ENCODE data around the gene NKAIN2. TPM values are rescaled to one million over a fixed set of nuclear protein-coding genes. Genes with fewer than 3 reads are reported as not detected.

The NKAIN2 gene
- total RNA-seq, 1 experiment from 2014 or later = not detected

DNA sequence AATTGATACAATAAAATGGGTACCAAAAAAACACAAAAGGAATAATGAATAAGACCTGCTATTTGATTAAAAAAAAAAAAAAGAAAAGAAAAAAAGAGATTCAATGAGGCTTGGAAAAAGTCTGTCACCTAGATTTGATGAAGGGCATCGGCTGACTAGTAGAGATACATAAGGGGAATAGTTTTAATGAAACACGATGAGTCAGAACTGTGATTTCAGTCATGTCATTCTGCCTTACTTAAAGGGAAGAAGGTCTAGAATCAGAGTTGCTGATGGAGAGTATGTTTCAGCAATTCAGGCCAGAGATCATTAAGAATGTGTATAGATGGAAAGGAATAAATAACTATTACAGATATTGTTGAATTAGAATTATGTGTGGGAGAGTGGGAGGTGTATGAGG lies 592.7 kb downstream of the NKAIN2 start:
- H2AFZ ChIP-seq (ENCODE audit: low read depth, low read length, poor library complexity, severe bottlenecking) = no peak overlapping the region
- H3K9me3 ChIP-seq (ENCODE audit: control insufficient read depth in 1 of 2, insufficient read depth in 1 of 2, low read depth in 1 of 2, low read length in 2 of 2) = no peaks in the 10 kb centered on the region
- H4K20me1 ChIP-seq (ENCODE audit: insufficient read depth) = no peaks in the 10 kb centered on the region
- H3K9ac ChIP-seq (ENCODE audit: low read length) = no peak overlapping the region
- H3K36me3 ChIP-seq (ENCODE audit: control insufficient read depth in 1 of 2, insufficient read depth in 2 of 2, low read length in 2 of 2) = no peaks in the 10 kb centered on the region
- no peaks in the 10 kb centered on the region for H3K79me2 ChIP-seq (ENCODE audit: insufficient read depth, low read length)
- H3K27me3 ChIP-seq (ENCODE audit: insufficient read depth, low read length) = no peaks in the 10 kb centered on the region
- BruUV-seq (replicated peaks) = no TSS peak
- intact Hi-C loops (cut with micrococcal nuclease) = no loop called here
- H3K4me3 ChIP-seq (replicated peaks in 1 of 2; ENCODE audit: low read depth in 1 of 2, low read length in 2 of 2) = no peak overlapping the region
- no peak for ATAC-seq
- H3K4me2 ChIP-seq (ENCODE audit: low read length) = no peak overlapping the region
- ChIA-PET POLR2A (no interaction called here), CTCF (no interaction called here), RAD21 (ENCODE audit: low non-redundant PET in 1 of 2, low total read pairs in 2 of 2, uncharacterized antibody in 2 of 2, unreplicated experiment in 2 of 2) (no interaction called here)
- DNase-seq (ENCODE audit: low read depth, low spot score) = no peak
- no peak for TF ChIP-seq ATF3 (IDR thresholded peaks at IDR 0.05)
- no peak for TF ChIP-seq SP1 (IDR thresholded peaks at IDR 0.05; ENCODE audit: low read depth)
- TF ChIP-seq RAD21 (IDR thresholded peaks at IDR 0.05; ENCODE audit: low read depth) = no peak
- no peak for TF ChIP-seq EZH2phosphoT487 (IDR thresholded peaks at IDR 0.05; ENCODE audit: borderline replicate concordance)
- no peak for TF ChIP-seq MAX (IDR thresholded peaks at IDR 0.05)
- TF ChIP-seq YY1 (IDR thresholded peaks at IDR 0.05; ENCODE audit: extremely low read depth, insufficient replicate concordance, low read depth, low read length) = no peak
- no peak for TF ChIP-seq FOSL1 (IDR thresholded peaks at IDR 0.05; ENCODE audit: low read depth)
- TF ChIP-seq SRF (IDR thresholded peaks at IDR 0.05; ENCODE audit: low read depth) = no peak
- TF ChIP-seq ZNF274 (IDR thresholded peaks at IDR 0.05; ENCODE audit: low read depth, low read length) = no peak
- TF ChIP-seq TCF7L2 (IDR thresholded peaks at IDR 0.05; ENCODE audit: borderline replicate concordance, extremely low read depth, insufficient read depth, insufficient read length) = no peak
- TF ChIP-seq, protein P1, sequence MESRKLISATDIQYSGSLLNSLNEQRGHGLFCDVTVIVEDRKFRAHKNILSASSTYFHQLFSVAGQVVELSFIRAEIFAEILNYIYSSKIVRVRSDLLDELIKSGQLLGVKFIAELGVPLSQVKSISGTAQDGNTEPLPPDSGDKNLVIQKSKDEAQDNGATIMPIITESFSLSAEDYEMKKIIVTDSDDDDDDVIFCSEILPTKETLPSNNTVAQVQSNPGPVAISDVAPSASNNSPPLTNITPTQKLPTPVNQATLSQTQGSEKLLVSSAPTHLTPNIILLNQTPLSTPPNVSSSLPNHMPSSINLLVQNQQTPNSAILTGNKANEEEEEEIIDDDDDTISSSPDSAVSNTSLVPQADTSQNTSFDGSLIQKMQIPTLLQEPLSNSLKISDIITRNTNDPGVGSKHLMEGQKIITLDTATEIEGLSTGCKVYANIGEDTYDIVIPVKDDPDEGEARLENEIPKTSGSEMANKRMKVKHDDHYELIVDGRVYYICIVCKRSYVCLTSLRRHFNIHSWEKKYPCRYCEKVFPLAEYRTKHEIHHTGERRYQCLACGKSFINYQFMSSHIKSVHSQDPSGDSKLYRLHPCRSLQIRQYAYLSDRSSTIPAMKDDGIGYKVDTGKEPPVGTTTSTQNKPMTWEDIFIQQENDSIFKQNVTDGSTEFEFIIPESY (IDR thresholded peaks at IDR 0.05; ENCODE audit: extremely low read depth, insufficient replicate concordance, low read length) = no peak
- no peak for TF ChIP-seq POLR2A (IDR thresholded peaks at IDR 0.05; ENCODE audit: borderline replicate concordance, extremely low read depth, insufficient read depth, insufficient read length)
- TF ChIP-seq SIN3A (IDR thresholded peaks at IDR 0.05; ENCODE audit: low read depth) = no peak
- TF ChIP-seq EGR1 (IDR thresholded peaks at IDR 0.05; ENCODE audit: low read depth) = no peak
- no peak for TF ChIP-seq ELF1 (IDR thresholded peaks at IDR 0.05; ENCODE audit: borderline replicate concordance, low read depth)
- TF ChIP-seq POLR2AphosphoS5 (IDR thresholded peaks at IDR 0.05; ENCODE audit: low read depth, low read length) = no peak
- no peak overlapping the region for H3K27ac ChIP-seq (ENCODE audit: low read depth, low read length)
- no peaks in the 10 kb centered on the region for H3K9me2 ChIP-seq (ENCODE audit: insufficient read depth)
- H3K4me1 ChIP-seq (ENCODE audit: control insufficient read depth in 1 of 2, insufficient read depth in 2 of 2, low read length in 2 of 2) = no peaks in the 10 kb centered on the region
